ENCODE results near the gene OR1J1. TPM values are rescaled to one million over a fixed set of nuclear protein-coding genes. Genes with fewer than 3 reads are reported as not detected.

Gene OR1J1
- total and polyA plus RNA-seq, 2 of the 8 experiments (the other 6 are each of a cell fraction or from before 2014, with no cell fraction given): not detected

GRCh38 chr9:122442568-122442967 lies 35.2 kb downstream of the OR1J1 start (continued):
- TF ChIP-seq TEAD4 (IDR thresholded peaks at IDR 0.05; ENCODE audit: low read depth, low read length): no peak
- TF ChIP-seq POLR2AphosphoS5 (IDR thresholded peaks at IDR 0.05; ENCODE audit: low read depth, low read length): no peak
- no peak for TF ChIP-seq HDAC6 (IDR thresholded peaks at IDR 0.05; ENCODE audit: low read depth, low read length)
- no peak for TF ChIP-seq RNF2 (IDR thresholded peaks at IDR 0.05; ENCODE audit: borderline replicate concordance, low read depth, low read length, missing control alignments, poor library complexity, severe bottlenecking)
- TF ChIP-seq MAFK (IDR thresholded peaks at IDR 0.05; ENCODE audit: low read depth, low read length): no peak
- TF ChIP-seq TCF12 (IDR thresholded peaks at IDR 0.05; ENCODE audit: low read depth, low read length): no peak
- TF ChIP-seq SRF (IDR thresholded peaks at IDR 0.05; ENCODE audit: low read depth, low read length): no peak
- TF ChIP-seq PHF8 (conservative IDR thresholded peaks at IDR 0.05; ENCODE audit: low read depth, low read length): no peak

Other genes with a start within 250 kb of the OR1J1 start
- 1.2 and 1.9 TPM in 2 replicates for gene LHX6, start 249.0 kb downstream of the OR1J1 start, total RNA-seq (2021; fragmentation: NEBNext Ultra II Directional; extraction: Animal tissue kit (Norgen Biotek cat#: 25700))
- 0.92 and 1.0 TPM in 2 replicates for gene LHX6, start 249.0 kb downstream of the OR1J1 start, polyA plus RNA-seq (2011; rRNA removed)
- gene RBM18, start 213.1 kb downstream of the OR1J1 start, total RNA-seq (2021; fragmentation: NEBNext Ultra II Directional; extraction: Animal tissue kit (Norgen Biotek cat#: 25700)): 14.3 and 15.0 TPM in 2 replicates
- gene RBM18, start 213.1 kb downstream of the OR1J1 start, polyA plus RNA-seq (2011; rRNA removed): 2.4 and 5.9 TPM in 2 replicates
- gene MRRF, start 213.0 kb downstream of the OR1J1 start, total RNA-seq (2021; fragmentation: NEBNext Ultra II Directional; extraction: Animal tissue kit (Norgen Biotek cat#: 25700)): 42.2 and 47.8 TPM in 2 replicates
- 16.7 and 29.4 TPM in 2 replicates for gene MRRF, start 213.0 kb downstream of the OR1J1 start, polyA plus RNA-seq (2011; rRNA removed)
- 1.1 and 1.3 TPM in 2 replicates for gene PTGS1, start 106.9 kb downstream of the OR1J1 start, total RNA-seq (2021; fragmentation: NEBNext Ultra II Directional; extraction: Animal tissue kit (Norgen Biotek cat#: 25700))
- gene PTGS1, start 106.9 kb downstream of the OR1J1 start, polyA plus RNA-seq (2011; rRNA removed): 1.9 and 2.4 TPM in 2 replicates
- gene OR1J2, start 32.9 kb upstream of the OR1J1 start, total RNA-seq (2021; fragmentation: NEBNext Ultra II Directional; extraction: Animal tissue kit (Norgen Biotek cat#: 25700)): not detected in 2 replicates
- gene OR1J2, start 32.9 kb upstream of the OR1J1 start, polyA plus RNA-seq (2011; rRNA removed): not detected in 2 replicates
- not detected in 2 replicates for gene OR1J4, start 41.2 kb upstream of the OR1J1 start, total RNA-seq (2021; fragmentation: NEBNext Ultra II Directional; extraction: Animal tissue kit (Norgen Biotek cat#: 25700))
- not detected in 2 replicates for gene OR1J4, start 41.2 kb upstream of the OR1J1 start, polyA plus RNA-seq (2011; rRNA removed)
- gene OR1N1, start 49.4 kb upstream of the OR1J1 start, total RNA-seq (2021; fragmentation: NEBNext Ultra II Directional; extraction: Animal tissue kit (Norgen Biotek cat#: 25700)): not detected in 2 replicates
- gene OR1N1, start 49.4 kb upstream of the OR1J1 start, polyA plus RNA-seq (2011; rRNA removed): not detected in 2 replicates
- gene OR1N2, start 75.2 kb upstream of the OR1J1 start, total RNA-seq (2021; fragmentation: NEBNext Ultra II Directional; extraction: Animal tissue kit (Norgen Biotek cat#: 25700)): not detected in 2 replicates
- not detected in 2 replicates for gene OR1N2, start 75.2 kb upstream of the OR1J1 start, polyA plus RNA-seq (2011; rRNA removed)
- not detected in 2 replicates for gene OR1L8, start 105.5 kb upstream of the OR1J1 start, total RNA-seq (2021; fragmentation: NEBNext Ultra II Directional; extraction: Animal tissue kit (Norgen Biotek cat#: 25700))
- gene OR1L8, start 105.5 kb upstream of the OR1J1 start, polyA plus RNA-seq (2011; rRNA removed): not detected in 2 replicates
- gene OR1Q1, start 136.8 kb upstream of the OR1J1 start, total RNA-seq (2021; fragmentation: NEBNext Ultra II Directional; extraction: Animal tissue kit (Norgen Biotek cat#: 25700)): not detected in 2 replicates
- not detected in 2 replicates for gene OR1Q1, start 136.8 kb upstream of the OR1J1 start, polyA plus RNA-seq (2011; rRNA removed)
- not detected in 2 replicates for gene OR1B1, start 179.7 kb upstream of the OR1J1 start, total RNA-seq (2021; fragmentation: NEBNext Ultra II Directional; extraction: Animal tissue kit (Norgen Biotek cat#: 25700))
- gene OR1B1, start 179.7 kb upstream of the OR1J1 start, polyA plus RNA-seq (2011; rRNA removed): not detected in 2 replicates
- not detected in 2 replicates for gene OR1L1, start 183.8 kb upstream of the OR1J1 start, total RNA-seq (2021; fragmentation: NEBNext Ultra II Directional; extraction: Animal tissue kit (Norgen Biotek cat#: 25700))
- gene OR1L1, start 183.8 kb upstream of the OR1J1 start, polyA plus RNA-seq (2011; rRNA removed): not detected in 2 replicates
- not detected in 2 replicates for gene OR1L3, start 197.2 kb upstream of the OR1J1 start, total RNA-seq (2021; fragmentation: NEBNext Ultra II Directional; extraction: Animal tissue kit (Norgen Biotek cat#: 25700))
- gene OR1L3, start 197.2 kb upstream of the OR1J1 start, polyA plus RNA-seq (2011; rRNA removed): not detected in 2 replicates
- gene OR1L4, start 246.1 kb upstream of the OR1J1 start, total RNA-seq (2021; fragmentation: NEBNext Ultra II Directional; extraction: Animal tissue kit (Norgen Biotek cat#: 25700)): not detected in 2 replicates
- not detected in 2 replicates for gene OR1L4, start 246.1 kb upstream of the OR1J1 start, polyA plus RNA-seq (2011; rRNA removed)